ENCODE data around the gene RAET1E. TPM values are rescaled to one million over a fixed set of nuclear protein-coding genes. Genes with fewer than 3 reads are reported as not detected.

Gene RAET1E
- total and polyA plus RNA-seq, 2 experiments from 2014 or later: not detected

GRCh38 chr6:149887343-149887742 is 10.6 kb downstream of the RAET1E start:
- TF ChIP-seq CTCF (conservative IDR thresholded peaks at IDR 0.05; ENCODE audit: low read depth in 2 of 2): no peak
- TF ChIP-seq ZNF331 (CRISPR knock-in tag; IDR thresholded peaks at IDR 0.05; ENCODE audit: low read depth): no peak
- Histone ChIP-seq H3K9me2 (ENCODE audit: insufficient read depth) (0 out of 2 replicates have a peak, but pooled peaks cover 3% of the 10 kb centered on the region), H3K4me1 (ENCODE audit: insufficient read depth) (no peaks in the 10 kb centered on the region), H3K36me3 (ENCODE audit: insufficient read depth) (no peaks in the 10 kb centered on the region), H3K4me3 (no peak overlapping the region), H3K79me2 (replicated peaks; ENCODE audit: insufficient read depth) (no peaks in the 10 kb centered on the region), H3K27ac (ENCODE audit: low read depth) (no peak overlapping the region), H3K27me3 (ENCODE audit: insufficient read depth) (no peaks in the 10 kb centered on the region), H3K4me2 (no peak overlapping the region), H4K20me1 (replicated peaks; ENCODE audit: insufficient read depth) (no peaks in the 10 kb centered on the region; the same call in 1 of the 2 replicates), H2AFZ (no peak overlapping the region), H3F3A (replicated peaks; ENCODE audit: low read depth) (no peaks in the 10 kb centered on the region; the same call in 1 of the 2 replicates)
- Mint-ChIP-seq H3K4me3 (no peak overlapping the region), H3K36me3 (ENCODE audit: low read depth) (no peaks in the 10 kb centered on the region), H3K4me1 (peaks cover 3% of the 10 kb centered on the region; the same call in 1 of the 3 replicates), H3K27me3 (ENCODE audit: insufficient read depth, low read depth, poor library complexity) (peaks cover 6% of the 10 kb centered on the region), H3K27ac (no peak overlapping the region), H3K9me3 (no peaks in the 10 kb centered on the region)
- ATAC-seq (no peak), DNase-seq (ENCODE audit: low spot score) (no peak)

GRCh38 chr6:149885888-149886287 is 12.0 kb downstream of the RAET1E start:
- DNase-seq (ENCODE audit: low spot score): no peak
- H3K79me2 ChIP-seq (replicated peaks; ENCODE audit: insufficient read depth): no peaks in the 10 kb centered on the region
- no peak for ATAC-seq
- Mint-ChIP-seq H3K4me1 (peaks cover 3% of the 10 kb centered on the region; the same call in 1 of the 3 replicates), H3K27me3 (ENCODE audit: insufficient read depth, low read depth, poor library complexity) (peaks cover 7% of the 10 kb centered on the region), H3K4me3 (no peak overlapping the region), H3K36me3 (ENCODE audit: low read depth) (no peaks in the 10 kb centered on the region), H3K9me3 (no peaks in the 10 kb centered on the region), H3K27ac (no peak overlapping the region)
- H3K36me3 ChIP-seq (ENCODE audit: insufficient read depth): no peaks in the 10 kb centered on the region
- no peak overlapping the region for H3K4me3 ChIP-seq
- no peak overlapping the region for H3K4me2 ChIP-seq
- no peak overlapping the region for H2AFZ ChIP-seq
- H3K4me1 ChIP-seq (ENCODE audit: insufficient read depth): no peaks in the 10 kb centered on the region
- H3K27ac ChIP-seq (ENCODE audit: low read depth): no peak overlapping the region
- H4K20me1 ChIP-seq (replicated peaks; ENCODE audit: insufficient read depth): no peaks in the 10 kb centered on the region
- H3K27me3 ChIP-seq (ENCODE audit: insufficient read depth): no peaks in the 10 kb centered on the region
- H3F3A ChIP-seq (replicated peaks; ENCODE audit: low read depth): no peaks in the 10 kb centered on the region; the same call in 1 of the 2 replicates
- peaks cover 6% of the 10 kb centered on the region; the same call in 1 of the 2 replicates for H3K9me2 ChIP-seq (ENCODE audit: insufficient read depth)
- no peak for TF ChIP-seq ETS1 (IDR thresholded peaks at IDR 0.05)
- no peak for TF ChIP-seq POLR2AphosphoS5 (IDR thresholded peaks at IDR 0.05; ENCODE audit: low read depth)
- TF ChIP-seq EZH2 (IDR thresholded peaks at IDR 0.05; ENCODE audit: low read depth, unreplicated experiment): no peak
- no peak for TF ChIP-seq CREB1 (CRISPR knock-in tag; IDR thresholded peaks at IDR 0.05; ENCODE audit: low read depth)
- no peak for TF ChIP-seq NANOG (IDR thresholded peaks at IDR 0.05; ENCODE audit: borderline replicate concordance)
- no peak for TF ChIP-seq ZNF114 (CRISPR knock-in tag; IDR thresholded peaks at IDR 0.05)
- no peak for TF ChIP-seq ZNF462 (CRISPR knock-in tag; IDR thresholded peaks at IDR 0.05)
- TF ChIP-seq EZH2phosphoT487 (IDR thresholded peaks at IDR 0.05; ENCODE audit: unreplicated experiment): no peak
- no peak for TF ChIP-seq ZNF331 (CRISPR knock-in tag; IDR thresholded peaks at IDR 0.05; ENCODE audit: low read depth)
- no peak for TF ChIP-seq CTCF (conservative IDR thresholded peaks at IDR 0.05; ENCODE audit: low read depth in 2 of 2)
